GM12878 (cell line): ENCODE measurements around the gene TNFRSF14. TPM values are rescaled to one million over a fixed set of nuclear protein-coding genes. Genes with fewer than 3 reads are reported as not detected.

Source experiments
- ATAC-seq: fragments of 200-7000 bp; cut with Tn5 transposase; 3 replicates; pipeline ENCODE4 v1.9.1; 2020; ENCODE audit warnings: mild to moderate bottlenecking, moderate library complexity
- BruUV-seq: library from RNA; stranded (reverse); fragments of 400-500 nt; replicated peaks from 2 replicates; lab custom pipeline; 2021; lab: Mats Ljungman, UMichigan
- CTCF ChIA-PET: fragments of 300-600 bp; sonication (Branson Sonifier 250); formaldehyde crosslinking; extraction: SDS; loops from one replicate; lab custom pipeline; 2021; ENCODE audit warnings: inconsistent platforms; lab: Yijun Ruan, JAX
- POLR2A ChIA-PET: fragments of 350-600 bp; formaldehyde crosslinking; extraction: SDS; loops from one replicate; lab custom pipeline; 2021; ENCODE audit warnings: inconsistent platforms; lab: Charles Lee
- RAD21 ChIA-PET: fragments of 300-600 bp; sonication (Branson Sonifier 250); formaldehyde crosslinking; loops from one replicate; lab custom pipeline; 2023; ENCODE audit warnings: antibody characterized with exemption; ENCODE audit not compliant: unreplicated experiment; lab: Charles Lee
- SMC1A ChIA-PET: fragments of 300-600 bp; sonication (Branson Sonifier 250); formaldehyde crosslinking; loops from one replicate; lab custom pipeline; 2023; ENCODE audit not compliant: unreplicated experiment, uncharacterized antibody; lab: Charles Lee
- DNase-seq: peaks from one replicate; pipeline ENCODE4 v3.0.0-alpha.2; 2011; ENCODE audit warnings: low read depth, low spot score
- FAIRE-seq: peaks from 3 replicates; lab custom pipeline; 2011; peaks lifted over from hg19 to GRCh38; lab: Jason Lieb, UNC
- H2AFZ ChIP-seq: 2 replicates; pipeline ENCODE4 v1.6.0; 2011; ENCODE audit warnings: low read depth, low read length, control low read depth; ENCODE audit not compliant: control insufficient read depth
- H3K27ac ChIP-seq: 2 replicates; pipeline ENCODE4 v1.5.1; 2011; ENCODE audit warnings: control low read depth; ENCODE audit not compliant: control insufficient read depth, insufficient read depth
- H3K27me3 ChIP-seq, 2 experiments: replicated peaks in 1 of 2; 2 replicates each; pipeline versions ENCODE4 v1.6.0 to v1.6.1; 2011; ENCODE audit warnings: low read length in 1 of 2; ENCODE audit not compliant: control insufficient read depth in 2 of 2, insufficient read depth in 2 of 2
- H3K36me3 ChIP-seq, 2 experiments: 2 replicates each; pipeline ENCODE4 v1.5.1; 2011; ENCODE audit warnings: low read length in 1 of 2; ENCODE audit not compliant: control insufficient read depth in 2 of 2, insufficient read depth in 2 of 2
- H3K4me1 ChIP-seq: 2 replicates; pipeline ENCODE4 v1.6.1; 2011; ENCODE audit warnings: mild to moderate bottlenecking, low read length, moderate library complexity, mixed read lengths; ENCODE audit not compliant: control insufficient read depth, insufficient read depth
- H3K4me2 ChIP-seq: 2 replicates; pipeline ENCODE4 v1.6.0; 2011; ENCODE audit warnings: control low read depth; ENCODE audit not compliant: control insufficient read depth, insufficient read depth
- H3K4me3 ChIP-seq: fragments of 200-600 bp; sonication (generic); 2 replicates; pipeline ENCODE4 v1.5.1; 2016
- H3K79me2 ChIP-seq: 2 replicates; pipeline ENCODE4 v1.6.0; 2011; ENCODE audit warnings: low read length; ENCODE audit not compliant: control insufficient read depth, insufficient read depth
- H3K9ac ChIP-seq: 2 replicates; pipeline ENCODE4 v1.8.0; 2011; ENCODE audit warnings: low read length, control low read depth, mixed read lengths; ENCODE audit not compliant: control insufficient read depth, insufficient read depth
- H3K9me3 ChIP-seq: replicated peaks from 3 replicates; pipeline ENCODE4 v1.5.1; 2011; ENCODE audit warnings: mild to moderate bottlenecking, low read length; ENCODE audit not compliant: control insufficient read depth, insufficient read depth
- H4K20me1 ChIP-seq: 2 replicates; pipeline ENCODE4 v1.6.0; 2011; ENCODE audit not compliant: control insufficient read depth, insufficient read depth
- ETV6 ChIP-seq, 2 experiments: fragments of 450-650 bp in 1 of 2; IDR thresholded peaks in 1 of 2; conservative IDR thresholded peaks in 1 of 2; 2 replicates each; pipeline ENCODE4 v1.6.1; 2014; ENCODE audit warnings: antibody characterized with exemption in 1 of 2, borderline replicate concordance in 1 of 2, low read depth in 1 of 2, mild to moderate bottlenecking in 1 of 2, moderate library complexity in 1 of 2
- GATAD2B ChIP-seq: fragments of 450-650 bp; conservative IDR thresholded peaks from 2 replicates; pipeline ENCODE4 v1.6.1; 2017; ENCODE audit warnings: low read depth, mild to moderate bottlenecking, moderate library complexity
- HCFC1 ChIP-seq: fragments of 150-350 bp; IDR thresholded peaks from 2 replicates; pipeline ENCODE4 v1.6.1; 2014; ENCODE audit warnings: low read length
- HDAC6 ChIP-seq: fragments of 200-600 bp; sonication (generic); IDR thresholded peaks from one replicate; pipeline ENCODE4 v1.8.0; 2017; ENCODE audit warnings: antibody characterized with exemption; ENCODE audit not compliant: unreplicated experiment
- IKZF1 ChIP-seq: fragments of 450-650 bp; conservative IDR thresholded peaks from 2 replicates; pipeline ENCODE4 v1.6.1; 2017; ENCODE audit warnings: antibody characterized with exemption, mild to moderate bottlenecking
- KLF5 ChIP-seq: fragments of 450-650 bp; IDR thresholded peaks from 2 replicates; pipeline ENCODE4 v1.6.1; 2014; ENCODE audit warnings: mild to moderate bottlenecking; ENCODE audit not compliant: partially characterized antibody
- LARP7 ChIP-seq: fragments of 450-650 bp; IDR thresholded peaks from 2 replicates; pipeline ENCODE4 v1.6.1; 2017; ENCODE audit warnings: mild to moderate bottlenecking
- MEF2B ChIP-seq: fragments of 450-650 bp; IDR thresholded peaks from 2 replicates; pipeline ENCODE4 v1.6.1; 2018; ENCODE audit warnings: mild to moderate bottlenecking, moderate library complexity; ENCODE audit not compliant: partially characterized antibody, poor library complexity, severe bottlenecking
- MTA2 ChIP-seq: fragments of 450-650 bp; IDR thresholded peaks from 2 replicates; pipeline ENCODE4 v1.6.1; 2016; ENCODE audit warnings: low read depth, mild to moderate bottlenecking, moderate library complexity
- MTA3 ChIP-seq: IDR thresholded peaks from 2 replicates; pipeline ENCODE4 v1.6.1; 2012; ENCODE audit warnings: low read length, inconsistent platforms, borderline replicate concordance
- NFYB ChIP-seq: IDR thresholded peaks from 2 replicates; pipeline ENCODE4 v1.6.1; 2011; ENCODE audit warnings: low read depth, mild to moderate bottlenecking, low read length, improper control_type of control experiment, moderate library complexity; ENCODE audit not compliant: insufficient read depth
- NRF1 ChIP-seq: conservative IDR thresholded peaks from 2 replicates; pipeline ENCODE4 v1.6.1; 2011; ENCODE audit warnings: mild to moderate bottlenecking, low read depth, low read length, improper control_type of control experiment
- PML ChIP-seq: IDR thresholded peaks from 2 replicates; pipeline ENCODE4 v1.6.1; 2012; ENCODE audit warnings: low read length, inconsistent platforms
- POU2F2 ChIP-seq: IDR thresholded peaks from 3 replicates; pipeline ENCODE4 v1.6.1; 2011; ENCODE audit warnings: low read depth, mild to moderate bottlenecking, low read length, borderline replicate concordance
- RBBP5 ChIP-seq: fragments of 200-600 bp; sonication (generic); conservative IDR thresholded peaks from 2 replicates; pipeline ENCODE4 v1.6.1; 2016
- RELA ChIP-seq: fragments of 450-650 bp; IDR thresholded peaks from 2 replicates; pipeline ENCODE4 v1.8.0; 2014; ENCODE audit warnings: borderline replicate concordance; ENCODE audit not compliant: partially characterized antibody
- RUNX3 ChIP-seq: IDR thresholded peaks from 2 replicates; pipeline ENCODE4 v1.6.1; 2012; ENCODE audit warnings: low read length, inconsistent platforms
- SIX5 ChIP-seq: IDR thresholded peaks from 2 replicates; pipeline ENCODE4 v1.6.1; 2011; ENCODE audit warnings: mild to moderate bottlenecking, low read depth, low read length, moderate library complexity; ENCODE audit not compliant: severe bottlenecking
- SMC3 ChIP-seq: IDR thresholded peaks from 2 replicates; pipeline ENCODE4 v1.6.1; 2011; ENCODE audit warnings: low read length, improper control_type of control experiment, borderline replicate concordance
- SP1 ChIP-seq: IDR thresholded peaks from one replicate; pipeline ENCODE4 v1.6.1; 2011; ENCODE audit warnings: low read depth, low read length
- TCF7 ChIP-seq: IDR thresholded peaks from 2 replicates; pipeline ENCODE4 v1.6.1; 2014; ENCODE audit warnings: antibody characterized with exemption, borderline replicate concordance
- WRNIP1 ChIP-seq: IDR thresholded peaks from 2 replicates; pipeline ENCODE4 v1.6.1; 2011; ENCODE audit warnings: low read depth, low read length, improper control_type of control experiment, borderline replicate concordance
- YY1 ChIP-seq: IDR thresholded peaks from 2 replicates; pipeline ENCODE4 v1.6.1; 2011; ENCODE audit warnings: low read depth, mild to moderate bottlenecking, low read length
- ZNF24 ChIP-seq: fragments of 450-650 bp; IDR thresholded peaks from 2 replicates; pipeline ENCODE4 v1.6.1; 2017; ENCODE audit warnings: antibody characterized with exemption, mild to moderate bottlenecking
- ZSCAN29 ChIP-seq: fragments of 450-650 bp; IDR thresholded peaks from 2 replicates; pipeline ENCODE4 v1.6.1; 2017; ENCODE audit warnings: mild to moderate bottlenecking, moderate library complexity
- WGBS: methylation state at CpG from one replicate; pipeline ENCODE4 v1.1.6; 2016; ENCODE audit warnings: low lambda C conversion rate; ENCODE audit not compliant: insufficient replicate concordance, insufficient coverage; ENCODE audit errors: missing lambda C conversion rate; 5-methylcytosine and 5-hydroxymethylcytosine counted together
- in situ Hi-C: fragments of 300-500 bp; cut with MboI; formaldehyde crosslinking; loops from 9 replicates; pipeline ENCODE4 v1.14.3; 2018; ENCODE audit warnings: mixed read lengths
- intact Hi-C: fragments of 100-400 bp; cut with micrococcal nuclease; formaldehyde crosslinking; loops from one replicate; pipeline ENCODE4 v1.14.2; 2022; ENCODE audit not compliant: unreplicated experiment
- polyA plus RNA-seq, 11 experiments: library from polyadenylated mRNA; depleted of rRNA in 4 of 11; unstranded in 6 of 11; stranded (reverse) in 5 of 11; fragments of >200 nt; fragmentation: Nextera tagmentation in 4 of 11; fragmentation: Illumina TruSeq in 1 of 11; extraction: Ambion mirVana in 4 of 11; extraction: Trizol in 1 of 11; gene quantifications; 1 replicate in 1 of 11; 2 replicates in 10 of 11; pipeline versions ENCODE4 v1.2.1 to v1.2.3, GENCODE V29; 2011 to 2016; ENCODE audit warnings: inconsistent platforms in 2 of 11, missing spikeins in 2 of 11, low read depth in 1 of 11
- total RNA-seq, 4 experiments: library from RNA; depleted of rRNA in 3 of 4; stranded (reverse); fragments of >200 nt in 3 of 4; fragmentation: Illumina TruSeq in 1 of 4; extraction: Trizol in 1 of 4; gene quantifications; 2 replicates each; pipeline versions ENCODE4 v1.2.1 to v1.2.3, GENCODE V29; 2013 to 2021
- TF ChIP-seq, protein P1 (sequence below): IDR thresholded peaks from 2 replicates; pipeline ENCODE4 v1.6.1; 2012; ENCODE audit warnings: low read length, inconsistent platforms

Gene TNFRSF14
- total and polyA plus RNA-seq, 10 of the 15 experiments (the other 5 are each of a cell fraction or from before 2014, with no cell fraction given): 0.43 to 114 (median 41.5) TPM

DNA sequence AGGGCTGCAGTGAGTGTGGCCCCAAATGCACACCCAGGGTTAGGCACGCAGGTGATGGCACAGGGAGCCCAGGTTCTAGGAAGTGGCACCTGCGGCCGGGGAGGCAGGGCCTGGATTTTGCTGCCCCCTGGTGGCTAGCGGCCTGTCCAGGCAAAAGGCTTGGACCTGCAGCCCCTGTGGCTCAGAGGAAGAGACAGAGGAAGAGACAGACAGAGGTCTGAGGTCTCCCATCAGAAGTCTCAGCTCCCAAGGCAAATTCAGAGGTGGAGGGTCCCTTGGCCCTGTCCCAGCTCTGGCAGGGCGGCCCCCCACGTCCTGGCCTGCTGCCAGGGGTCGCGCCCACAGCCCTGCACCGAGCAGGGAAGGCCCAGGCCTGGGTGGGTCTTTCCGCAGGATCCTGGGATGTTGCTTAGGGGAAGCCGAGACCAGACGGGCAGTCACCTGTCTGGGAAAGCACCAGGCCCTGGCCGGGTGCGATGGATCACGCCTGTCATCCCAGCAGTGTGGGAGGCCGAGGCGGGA, 8.0 kb upstream of the TNFRSF14 start:
- Histone ChIP-seq H3K27me3 (no peaks in the 10 kb centered on the region), H3K9ac (peak overlapping the region; percentile 85), H3K36me3 (no peaks in the 10 kb centered on the region), H3K27ac (peak overlapping the region; percentile 96), H3K4me1 (peaks cover 25% of the 10 kb centered on the region), H3K79me2 (peaks cover 5% of the 10 kb centered on the region), H3K9me3 (no peaks in the 10 kb centered on the region), H4K20me1 (no peaks in the 10 kb centered on the region), H3K4me3 (peak overlapping the region; percentile 82), H2AFZ (no peak overlapping the region), H3K4me2 (peak overlapping the region; percentile 99)
- WGBS: under 1% methylated on average over 17 of the region's 17 CpGs
- POLR2A ChIA-PET: interaction anchor here (0.6 to 4.9 kb wide), 15 partner anchors 8 to 353 kb away, joined by 3 to 62 read pairs (median 11); partner anchors contain the start of genes FAAP20, PANK4, PEX10 and PRXL2B
- DNase-seq (peak; percentile 50), FAIRE-seq (peak; percentile 71), ATAC-seq (peak; percentile 47)
- CTCF ChIA-PET: interaction anchor here (0.9 to 4.9 kb wide), 12 partner anchors 8 to 352 kb away, joined by 3 to 37 read pairs (median 8); partner anchors contain the start of genes FAAP20, MORN1, PANK4 and PEX10
- in situ Hi-C loops: loop anchor here (5.0 kb wide), 2 partner anchors 34 to 136 kb away; partner anchors contain the start of gene PEX10
- no TSS peak for BruUV-seq
- SMC1A ChIA-PET: interaction anchor here (0.9 to 3.1 kb wide), 6 partner anchors 9 to 135 kb away, joined by 4 to 30 read pairs (median 17); partner anchors contain the start of genes PANK4, PEX10, PRXL2B and TNFRSF14
- RAD21 ChIA-PET: interaction anchor here (0.9 to 7.1 kb wide), 12 partner anchors 8 to 353 kb away, joined by 3 to 86 read pairs (median 12); partner anchors contain the start of genes FAAP20, MORN1, PANK4 and PRXL2B
- intact Hi-C loops: loop anchor here (1.0 to 10.0 kb wide), 5 partner anchors 22 to 353 kb away; partner anchors contain the start of genes FAAP20 and PANK4
- TF ChIP-seq MTA3: no peak
- TF ChIP-seq WRNIP1: no peak; the same call in 1 of the 2 replicates
- TF ChIP-seq RBBP5: no peak
- TF ChIP-seq NFYB: no peak
- TF ChIP-seq SMC3: peak; percentile 85
- TF ChIP-seq LARP7: peak; percentile 76
- TF ChIP-seq ZSCAN29: no peak
- 0 out of 2 replicates have a peak, but pooled peaks have one; percentile 8 for TF ChIP-seq HCFC1
- peak; percentile 32 for TF ChIP-seq MEF2B
- 0 out of 2 replicates have a peak, but pooled peaks have one; percentile 2 for TF ChIP-seq YY1
- TF ChIP-seq KLF5: no peak
- no peak for TF ChIP-seq HDAC6
- no peak for TF ChIP-seq RELA
- TF ChIP-seq IKZF1: peak; percentile 89
- peak; percentile 46; the same call in 1 of the 2 replicates for TF ChIP-seq RUNX3
- peak; percentile 13; the same call in 1 of the 2 replicates for TF ChIP-seq PML
- no peak; a peak in 1 of 4 replicates for TF ChIP-seq ETV6 (conservative IDR thresholded peaks at IDR 0.05 in 1 of 2, IDR thresholded peaks at IDR 0.05 in 1 of 2; ENCODE audit: borderline replicate concordance in 1 of 2, low read depth in 1 of 2)
- no peak for TF ChIP-seq NRF1
- TF ChIP-seq, protein P1, sequence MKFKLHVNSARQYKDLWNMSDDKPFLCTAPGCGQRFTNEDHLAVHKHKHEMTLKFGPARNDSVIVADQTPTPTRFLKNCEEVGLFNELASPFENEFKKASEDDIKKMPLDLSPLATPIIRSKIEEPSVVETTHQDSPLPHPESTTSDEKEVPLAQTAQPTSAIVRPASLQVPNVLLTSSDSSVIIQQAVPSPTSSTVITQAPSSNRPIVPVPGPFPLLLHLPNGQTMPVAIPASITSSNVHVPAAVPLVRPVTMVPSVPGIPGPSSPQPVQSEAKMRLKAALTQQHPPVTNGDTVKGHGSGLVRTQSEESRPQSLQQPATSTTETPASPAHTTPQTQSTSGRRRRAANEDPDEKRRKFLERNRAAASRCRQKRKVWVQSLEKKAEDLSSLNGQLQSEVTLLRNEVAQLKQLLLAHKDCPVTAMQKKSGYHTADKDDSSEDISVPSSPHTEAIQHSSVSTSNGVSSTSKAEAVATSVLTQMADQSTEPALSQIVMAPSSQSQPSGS: no peak
- peak; percentile 65; the same call in 1 of the 2 replicates for TF ChIP-seq GATAD2B
- no peak for TF ChIP-seq TCF7
- TF ChIP-seq MTA2: no peak
- no peak for TF ChIP-seq ZNF24
- no peak for TF ChIP-seq SP1
- 0 out of 3 replicates have a peak, but pooled peaks have one; percentile 4 for TF ChIP-seq POU2F2
- TF ChIP-seq SIX5: no peak
